Measurements from ENCODE around the gene IL27RA.
A peak's percentile ranks its signal among the peaks of the same experiment; 100 is the strongest.
"Not testable (repeated sequence)": the region's sequence is repeated elsewhere in the genome, so short reads cannot be mapped to it uniquely, and the experiment has no call there.

IL27RA gene

GRCh38 chr19:14028901-14029300 is 2.7 kb upstream of the IL27RA start:
- TF ChIP-seq POLR2A (IDR thresholded peaks at IDR 0.05; ENCODE audit: low read length) (no peak), GATA1 (IDR thresholded peaks at IDR 0.05; ENCODE audit: low read depth, low read length) (no peak)
- DNase-seq: no peak

- DNase-seq: no peak
- TF ChIP-seq GATA1 (IDR thresholded peaks at IDR 0.05; ENCODE audit: low read depth, low read length) (no peak), POLR2A (IDR thresholded peaks at IDR 0.05; ENCODE audit: low read length) (no peak)
Measured at GRCh38 chr19:14030997-14031718, 404 bp upstream of the IL27RA start.

DNA sequence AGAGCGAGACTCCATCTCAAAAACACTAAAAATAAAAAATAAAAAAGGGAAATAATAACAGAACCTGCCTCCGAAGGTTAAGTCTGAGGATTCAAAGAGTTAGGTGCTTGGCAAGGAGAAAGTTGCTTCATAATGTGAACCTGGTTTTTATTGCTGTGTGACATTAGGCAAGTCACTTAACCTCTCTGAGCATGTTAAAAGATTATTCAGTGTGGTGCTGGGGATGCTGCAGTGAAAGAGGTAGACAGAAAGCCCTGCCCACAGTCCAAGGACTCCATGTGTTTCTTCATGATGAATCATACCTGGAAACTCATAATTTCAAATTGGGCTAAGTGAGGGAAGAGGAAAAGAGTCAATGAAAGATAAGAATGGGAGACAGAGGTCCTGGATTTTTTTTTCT is 2.4 kb downstream of the IL27RA start:
- no peak for DNase-seq
- TF ChIP-seq GATA1 (IDR thresholded peaks at IDR 0.05; ENCODE audit: low read depth, low read length) (no peak), POLR2A (IDR thresholded peaks at IDR 0.05; ENCODE audit: low read length) (no peak)

DNA sequence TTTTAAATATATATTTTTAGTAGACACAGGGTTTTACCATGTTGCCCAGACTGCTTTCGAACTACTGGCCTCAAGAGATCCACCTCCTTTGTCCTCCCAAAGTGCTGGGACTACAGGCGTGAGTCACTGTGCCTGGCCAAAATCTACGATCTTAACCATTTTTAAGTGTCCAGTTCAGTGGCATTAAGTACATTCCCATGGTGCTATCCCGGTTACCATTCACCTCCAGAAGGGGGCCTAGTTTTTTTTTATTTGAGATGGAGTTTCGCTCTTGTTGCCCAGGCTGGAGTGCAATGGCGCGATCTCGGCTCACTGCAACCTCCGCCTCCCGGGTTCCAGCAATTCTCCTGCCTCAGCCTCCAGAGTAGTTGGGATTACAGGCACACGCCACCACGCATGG is 3.6 kb downstream of the IL27RA start:
- not testable (repeated sequence) for DNase-seq

DNA sequence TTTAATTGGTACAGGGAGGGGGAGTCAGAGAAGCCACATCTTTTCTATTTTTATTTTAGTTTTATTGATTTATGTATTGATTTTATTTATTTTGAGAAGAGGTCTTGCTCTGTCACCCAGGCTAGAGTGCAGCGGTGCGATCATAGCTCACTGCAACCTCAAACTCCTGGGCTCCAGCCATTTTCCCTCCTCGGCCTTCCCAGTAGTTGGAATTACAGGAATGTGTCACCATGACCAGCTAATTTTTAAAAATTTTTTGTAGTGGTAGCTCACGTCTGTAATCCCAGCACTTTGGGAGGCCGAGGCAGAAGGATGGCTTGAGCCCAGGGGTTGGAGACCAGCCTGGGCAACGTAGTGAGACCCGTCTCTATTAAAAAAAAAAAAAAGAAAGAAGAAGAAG is 4.1 kb downstream of the IL27RA start:
- no peak for DNase-seq
- TF ChIP-seq POLR2A (IDR thresholded peaks at IDR 0.05; ENCODE audit: low read length) (no peak), GATA1 (IDR thresholded peaks at IDR 0.05; ENCODE audit: low read depth, low read length) (no peak)

DNA sequence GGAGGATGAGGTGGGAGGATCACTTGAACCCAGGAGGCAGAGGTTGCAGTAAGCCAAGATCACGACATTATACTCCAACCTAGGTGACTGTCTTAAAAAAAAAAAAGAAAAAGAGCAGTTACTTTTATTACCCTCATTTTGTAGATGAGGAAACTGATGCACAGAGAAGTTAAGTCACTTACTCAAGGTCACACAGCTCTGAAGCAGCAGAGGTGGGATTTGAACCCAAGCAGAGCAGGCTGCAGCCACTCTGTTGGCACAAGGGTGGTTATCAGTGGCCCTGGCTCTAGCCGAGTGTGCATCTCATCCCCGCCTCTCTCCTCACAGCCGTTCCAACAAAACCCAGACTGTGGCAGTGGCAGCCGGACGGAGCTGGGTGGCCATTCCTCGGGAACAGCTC is 7.6 kb downstream of the IL27RA start:
- DNase-seq: no peak
- TF ChIP-seq GATA1 (IDR thresholded peaks at IDR 0.05; ENCODE audit: low read depth, low read length) (no peak), POLR2A (IDR thresholded peaks at IDR 0.05; ENCODE audit: low read length) (no peak)

GRCh38 chr19:14042659-14043608 is 11.4 kb downstream of the IL27RA start:
- DNase-seq: peak; percentile 86 to 88

DNA sequence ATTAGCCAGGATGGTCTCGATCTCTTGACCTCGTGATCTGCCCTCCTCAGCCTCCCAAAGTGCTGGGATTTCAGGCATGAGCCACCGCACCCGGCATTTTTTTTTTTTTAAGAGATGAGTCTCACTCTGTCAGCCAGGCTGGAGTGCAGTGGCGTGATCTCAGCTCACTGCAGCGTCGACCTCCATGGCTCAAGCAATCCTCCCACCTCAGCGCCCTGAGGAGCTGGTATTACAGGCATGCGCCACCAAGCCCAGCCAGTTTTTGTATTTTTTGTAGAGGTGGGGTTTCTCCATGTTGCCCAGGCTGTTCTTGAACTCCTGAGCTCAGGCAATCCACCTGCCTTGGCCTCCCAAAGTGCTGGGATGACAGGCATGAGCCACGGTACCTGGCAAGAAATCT is 16.3 kb downstream of the IL27RA start:
- not testable (repeated sequence) for DNase-seq

DNA sequence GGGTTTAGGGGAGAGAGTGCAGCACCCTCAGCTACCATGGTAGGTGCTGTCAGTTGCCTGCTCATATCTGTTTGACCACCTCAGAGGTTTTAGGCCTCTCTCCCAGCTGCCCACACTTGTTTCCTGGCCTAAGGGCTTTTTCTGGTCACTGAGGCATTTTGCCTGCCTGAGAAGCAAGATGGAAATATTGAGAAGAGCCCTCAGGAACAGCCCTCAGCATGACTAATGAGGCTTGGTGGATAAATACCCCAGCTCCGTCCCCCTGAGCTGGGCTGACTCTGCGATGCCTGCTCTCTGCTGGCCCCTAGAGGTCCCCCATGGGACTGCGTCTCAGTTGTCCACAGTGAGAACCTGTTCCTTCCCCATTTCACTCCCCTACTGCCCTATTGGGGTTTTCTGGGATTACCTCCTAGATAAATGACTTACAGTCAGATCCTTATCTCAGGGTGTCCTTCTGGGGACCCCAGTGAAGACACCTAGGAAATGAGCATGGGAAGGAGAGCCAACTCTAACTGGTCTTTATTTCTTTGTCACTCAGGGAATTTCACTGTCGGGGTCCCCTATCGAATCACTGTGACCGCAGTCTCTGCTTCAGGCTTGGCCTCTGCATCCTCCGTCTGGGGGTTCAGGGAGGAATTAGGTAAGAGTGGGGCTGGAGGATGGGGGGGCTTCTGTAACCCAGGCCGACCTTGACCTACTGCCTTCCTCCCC is 17.0 kb downstream of the IL27RA start:
- DNase-seq: peak; percentile 54 to 69
- TF ChIP-seq GATA1 (IDR thresholded peaks at IDR 0.05; ENCODE audit: low read depth, low read length) (no peak), POLR2A (IDR thresholded peaks at IDR 0.05; ENCODE audit: low read length) (no peak)

- TF ChIP-seq POLR2A (IDR thresholded peaks at IDR 0.05; ENCODE audit: low read length) (no peak), GATA1 (IDR thresholded peaks at IDR 0.05; ENCODE audit: low read depth, low read length) (no peak)
- DNase-seq: no peak
Measured at GRCh38 chr19:14050512-14050911, 18.9 kb downstream of the IL27RA start.

DNA sequence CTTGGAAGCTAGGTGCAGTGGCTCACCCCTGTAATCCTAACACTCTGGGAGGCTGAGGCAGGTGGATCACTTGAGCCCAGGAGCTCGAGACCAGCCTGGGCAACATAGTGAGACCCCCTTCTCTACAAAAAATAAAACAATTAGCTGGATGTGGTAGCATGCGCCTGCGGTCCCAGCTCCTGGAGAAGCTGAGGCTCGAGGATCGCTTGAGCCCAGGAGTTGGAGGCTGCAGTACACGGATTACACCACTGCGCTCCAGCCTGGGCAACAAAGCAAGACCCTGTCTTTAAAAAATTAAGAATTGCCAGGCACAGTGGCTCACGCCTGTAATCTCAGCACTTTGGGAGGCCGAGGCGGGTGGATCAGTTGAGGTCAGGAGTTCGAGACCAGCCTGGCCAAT is 19.4 kb downstream of the IL27RA start:
- not testable (repeated sequence) for DNase-seq

DNA sequence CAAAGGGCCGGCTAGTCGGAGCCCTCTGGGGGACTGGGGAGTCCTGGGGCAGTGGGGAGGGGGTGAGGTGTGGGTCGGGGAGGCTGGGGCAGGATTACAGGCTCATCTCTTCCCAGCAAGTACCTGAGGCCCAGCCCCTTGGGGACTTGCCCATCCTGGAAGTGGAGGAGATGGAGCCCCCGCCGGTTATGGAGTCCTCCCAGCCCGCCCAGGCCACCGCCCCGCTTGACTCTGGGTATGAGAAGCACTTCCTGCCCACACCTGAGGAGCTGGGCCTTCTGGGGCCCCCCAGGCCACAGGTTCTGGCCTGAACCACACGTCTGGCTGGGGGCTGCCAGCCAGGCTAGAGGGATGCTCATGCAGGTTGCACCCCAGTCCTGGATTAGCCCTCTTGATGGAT is 20.4 kb downstream of the IL27RA start:
- TF ChIP-seq POLR2A (IDR thresholded peaks at IDR 0.05; ENCODE audit: low read length) (no peak), GATA1 (IDR thresholded peaks at IDR 0.05; ENCODE audit: low read depth, low read length) (no peak)

DNA sequence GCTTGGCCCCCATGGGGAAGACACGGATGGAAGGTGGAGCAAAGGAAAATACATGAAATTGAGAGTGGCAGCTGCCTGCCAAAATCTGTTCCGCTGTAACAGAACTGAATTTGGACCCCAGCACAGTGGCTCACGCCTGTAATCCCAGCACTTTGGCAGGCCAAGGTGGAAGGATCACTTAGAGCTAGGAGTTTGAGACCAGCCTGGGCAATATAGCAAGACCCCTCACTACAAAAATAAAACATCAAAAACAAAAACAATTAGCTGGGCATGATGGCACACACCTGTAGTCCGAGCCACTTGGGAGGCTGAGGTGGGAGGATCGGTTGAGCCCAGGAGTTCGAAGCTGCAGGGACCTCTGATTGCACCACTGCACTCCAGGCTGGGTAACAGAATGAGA is 20.9 kb downstream of the IL27RA start:
- no peak for DNase-seq
- TF ChIP-seq GATA1 (IDR thresholded peaks at IDR 0.05; ENCODE audit: low read depth, low read length) (no peak), POLR2A (IDR thresholded peaks at IDR 0.05; ENCODE audit: low read length) (no peak)

More for the DNA sequence above, 20.4 kb downstream of the IL27RA start:
- no peak for DNase-seq

- no peak for TF ChIP-seq GATA1 (IDR thresholded peaks at IDR 0.05; ENCODE audit: low read depth, low read length)
- DNase-seq: no peak
Measured at GRCh38 chr19:14053032-14053431, 21.5 kb downstream of the IL27RA start.

- TF ChIP-seq GATA1 (IDR thresholded peaks at IDR 0.05; ENCODE audit: low read depth, low read length) (no peak), POLR2A (IDR thresholded peaks at IDR 0.05; ENCODE audit: low read length) (no peak)
- DNase-seq: no peak
Measured at GRCh38 chr19:14053500-14053899, 21.9 kb downstream of the IL27RA start.

Measured in erythroblast (primary cell).